HG03342 (cell line): ENCODE data around the gene MAMDC4.
"Not testable (repeated sequence)": the region's sequence is repeated elsewhere in the genome, so short reads cannot be mapped to it uniquely, and the experiment has no call there.

Source experiments
- ATAC-seq: cut with Tn5 transposase; IDR thresholded peaks from one replicate; pipeline ENCODE4 v1.9.1; 2021; ENCODE audit warnings: mild to moderate bottlenecking, moderate library complexity; ENCODE audit not compliant: unreplicated experiment

MAMDC4 gene

DNA sequence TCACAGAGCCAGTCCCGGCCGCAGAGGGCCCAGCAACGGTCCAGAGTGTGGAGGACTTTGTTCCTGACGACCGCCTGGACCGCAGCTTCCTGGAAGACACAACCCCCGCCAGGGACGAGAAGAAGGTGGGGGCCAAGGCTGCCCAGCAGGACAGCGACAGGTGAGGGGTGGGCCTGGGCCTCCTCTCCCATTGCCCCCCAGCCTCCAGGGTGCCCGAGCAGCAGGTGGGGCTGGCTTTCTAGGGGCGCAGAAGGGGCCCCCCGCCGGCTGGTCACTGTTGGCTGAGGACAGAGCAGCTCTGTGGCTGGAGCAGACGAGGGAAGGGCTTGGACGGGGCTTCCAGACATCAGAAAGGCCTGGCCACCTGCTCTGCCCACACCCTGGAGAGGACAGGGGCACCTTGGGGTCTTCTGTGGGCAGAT lies 14.3 kb upstream of the MAMDC4 start:
- not testable (repeated sequence) for ATAC-seq

DNA sequence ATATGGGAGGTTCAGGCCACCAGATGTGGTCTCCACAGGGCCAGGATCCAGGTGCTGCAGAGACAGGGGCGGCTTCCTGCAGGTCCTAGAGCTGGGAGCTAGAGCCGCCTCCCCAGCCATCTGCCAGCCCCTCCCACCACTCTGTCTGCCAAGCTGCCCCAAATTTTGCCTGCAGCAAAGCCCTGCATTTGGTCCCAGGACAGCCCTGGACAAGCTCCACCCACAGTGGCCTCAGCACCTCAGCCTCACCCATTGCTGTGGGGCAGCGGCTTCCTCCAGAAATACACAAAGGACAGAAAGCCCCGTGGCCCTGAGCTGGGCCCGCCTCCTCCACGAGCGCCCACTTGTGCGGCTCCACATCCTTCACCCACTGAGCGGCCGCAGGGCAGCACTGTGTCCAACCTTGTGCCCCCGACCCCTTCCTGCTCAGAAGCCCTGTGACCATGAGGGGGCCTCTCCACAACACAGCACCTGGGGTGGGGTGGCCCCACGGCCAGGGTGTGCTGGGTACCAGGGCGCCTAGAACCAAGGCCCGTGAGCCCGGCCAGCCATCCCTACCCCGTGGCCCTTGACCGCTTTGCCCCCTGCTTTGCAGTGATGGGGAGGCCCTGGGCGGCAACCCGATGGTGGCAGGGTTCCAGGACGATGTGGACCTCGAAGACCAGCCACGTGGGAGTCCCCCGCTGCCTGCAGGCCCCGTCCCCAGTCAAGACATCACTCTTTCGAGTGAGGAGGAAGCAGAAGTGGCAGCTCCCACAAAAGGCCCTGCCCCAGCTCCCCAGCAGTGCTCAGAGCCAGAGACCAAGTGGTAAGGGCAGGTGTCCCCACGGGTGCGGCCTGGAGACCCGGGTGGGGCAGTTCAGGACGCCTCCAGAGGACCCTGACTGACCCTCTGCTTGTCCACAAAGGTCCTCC lies 13.6 kb upstream of the MAMDC4 start:
- ATAC-seq = no peak

DNA sequence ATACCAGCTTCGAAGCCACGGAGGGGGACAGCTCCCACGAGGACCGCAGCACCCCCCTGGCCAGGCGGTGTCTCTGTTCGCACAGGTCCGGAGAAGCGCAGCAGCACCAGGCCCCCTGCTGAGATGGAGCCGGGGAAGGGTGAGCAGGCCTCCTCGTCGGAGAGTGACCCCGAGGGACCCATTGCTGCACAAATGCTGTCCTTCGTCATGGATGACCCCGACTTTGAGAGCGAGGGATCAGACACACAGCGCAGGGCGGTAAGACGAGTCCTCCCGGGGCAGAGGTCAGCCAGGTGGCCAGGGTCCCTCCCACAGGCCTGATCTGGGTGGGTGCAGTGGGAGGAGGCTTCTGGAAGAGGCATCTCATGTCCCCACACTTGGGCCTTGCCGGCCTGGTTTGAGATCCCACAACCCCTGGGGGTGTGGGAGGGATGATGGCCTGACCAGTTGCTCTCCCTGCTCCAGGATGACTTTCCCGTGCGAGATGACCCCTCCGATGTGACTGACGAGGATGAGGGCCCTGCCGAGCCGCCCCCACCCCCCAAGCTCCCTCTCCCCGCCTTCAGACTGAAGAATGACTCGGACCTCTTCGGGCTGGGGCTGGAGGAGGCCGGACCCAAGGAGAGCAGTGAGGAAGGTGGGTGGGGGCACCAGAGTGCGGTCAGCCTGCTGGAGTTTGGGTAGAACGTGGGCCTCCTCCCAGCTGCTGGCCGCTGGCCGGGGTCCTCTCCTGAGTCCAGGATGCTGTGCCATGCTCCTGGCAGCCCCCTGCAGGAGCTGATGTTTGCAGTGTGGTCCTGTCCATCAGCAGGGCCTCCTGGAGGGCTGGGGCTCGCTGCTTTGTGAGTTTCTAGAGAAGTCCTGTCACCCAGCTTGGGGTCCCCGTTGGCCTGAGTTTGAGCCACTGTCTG lies 12.7 kb upstream of the MAMDC4 start:
- ATAC-seq = no peak

DNA sequence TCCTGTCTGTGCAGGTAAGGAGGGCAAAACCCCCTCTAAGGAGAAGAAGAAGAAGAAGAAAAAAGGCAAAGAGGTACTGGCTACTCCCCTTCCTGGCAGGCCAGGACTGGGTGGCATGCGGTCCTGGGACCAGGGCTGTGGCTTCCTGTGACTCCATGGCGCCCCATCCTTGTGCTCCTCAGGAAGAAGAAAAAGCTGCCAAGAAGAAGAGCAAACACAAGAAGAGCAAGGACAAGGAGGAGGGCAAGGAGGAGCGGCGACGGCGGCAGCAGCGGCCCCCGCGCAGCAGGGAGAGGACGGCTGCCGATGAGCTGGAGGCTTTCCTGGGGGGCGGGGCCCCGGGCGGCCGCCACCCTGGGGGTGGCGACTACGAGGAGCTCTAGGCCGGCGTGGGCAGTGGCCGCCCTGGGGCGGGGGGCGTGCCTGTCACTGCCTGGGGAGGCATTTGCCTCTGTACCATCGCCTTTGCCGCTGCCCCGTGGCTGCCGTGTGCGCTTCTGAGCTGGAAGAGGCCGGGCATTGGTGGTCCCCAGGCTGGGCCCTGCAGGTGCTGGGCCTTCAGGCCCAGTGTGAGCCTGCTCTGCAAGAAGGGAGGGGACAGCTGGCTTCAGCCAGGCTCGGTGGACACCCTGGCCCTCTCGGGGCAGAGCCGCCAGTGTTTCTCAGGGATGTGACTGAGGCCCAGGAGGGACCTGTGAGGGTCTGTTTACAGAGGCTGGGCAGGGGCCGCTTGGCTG lies 11.8 kb upstream of the MAMDC4 start:
- no peak for ATAC-seq

DNA sequence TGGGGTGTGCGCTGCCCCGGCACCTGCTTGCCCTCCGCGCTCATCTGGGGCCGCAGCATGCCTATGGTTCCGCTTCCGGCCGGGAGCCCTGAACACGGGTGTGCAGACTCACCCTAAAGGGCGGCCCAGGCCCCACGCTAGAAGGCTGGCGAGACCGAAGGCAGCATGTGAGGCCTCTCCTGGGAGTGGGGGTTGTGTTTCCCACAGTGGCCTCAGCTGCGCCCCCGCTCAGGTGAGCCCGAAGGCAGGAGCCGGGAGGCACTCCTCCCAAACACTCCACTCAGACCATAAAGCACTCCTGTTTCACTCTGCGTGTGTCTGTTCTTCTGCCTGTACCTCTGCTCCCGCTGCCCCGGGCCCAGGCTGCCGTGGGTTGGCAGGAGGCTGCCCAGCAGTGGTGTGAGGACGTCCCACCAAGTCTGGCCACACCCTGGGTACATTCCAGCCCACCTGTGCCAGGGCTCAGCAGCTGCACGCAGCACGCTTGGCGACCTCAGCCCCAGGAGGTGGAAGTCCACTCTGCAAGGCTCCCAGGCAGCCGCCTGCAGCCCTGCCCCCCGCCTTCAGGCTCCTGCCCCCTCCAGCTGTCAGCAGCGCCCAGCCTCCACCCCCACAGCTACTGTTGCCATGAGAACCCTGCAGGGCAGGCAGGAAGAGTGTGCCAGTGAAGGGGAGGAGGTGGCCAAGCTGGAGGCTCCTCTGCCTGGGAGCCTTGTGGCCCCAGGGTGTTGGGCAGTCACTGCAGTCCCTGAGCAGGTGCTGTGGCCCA lies 11.1 kb upstream of the MAMDC4 start:
- ATAC-seq = no peak

DNA sequence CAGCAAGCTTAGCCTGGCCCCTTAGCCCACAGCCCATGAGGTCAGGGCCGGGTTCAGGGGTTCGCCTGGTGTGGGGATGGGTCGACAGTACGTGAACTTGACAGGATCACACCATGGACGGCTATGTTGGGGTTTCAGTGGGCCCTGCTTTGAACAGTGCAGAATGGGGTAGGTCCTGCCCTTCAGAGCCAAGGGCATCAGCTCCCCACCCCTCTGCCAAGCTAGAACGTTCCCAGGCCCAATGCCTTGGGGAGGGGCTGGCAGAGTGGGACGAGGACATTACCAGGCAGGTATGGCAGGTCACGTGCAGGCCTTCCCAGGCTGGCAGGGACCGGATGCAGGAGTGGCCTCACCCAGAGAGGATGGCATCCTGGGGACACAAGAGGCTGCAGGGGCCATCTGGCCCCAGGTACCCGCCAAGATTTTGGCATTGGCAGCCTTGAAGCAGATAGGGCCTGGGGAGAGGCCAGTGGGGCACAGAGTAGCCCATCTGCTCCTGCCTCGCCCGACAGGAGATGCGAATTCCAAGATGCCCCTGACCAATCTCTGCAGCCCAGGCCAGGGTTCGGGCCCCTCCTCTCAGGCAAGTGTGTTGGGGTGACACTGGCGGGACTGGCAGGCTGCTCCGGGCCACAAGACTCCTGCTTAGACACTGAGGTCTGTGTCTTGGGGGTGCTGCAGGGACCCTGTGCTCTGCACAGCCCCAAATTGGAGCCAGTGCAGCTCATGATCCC lies 10.3 kb upstream of the MAMDC4 start:
- not testable (repeated sequence) for ATAC-seq

DNA sequence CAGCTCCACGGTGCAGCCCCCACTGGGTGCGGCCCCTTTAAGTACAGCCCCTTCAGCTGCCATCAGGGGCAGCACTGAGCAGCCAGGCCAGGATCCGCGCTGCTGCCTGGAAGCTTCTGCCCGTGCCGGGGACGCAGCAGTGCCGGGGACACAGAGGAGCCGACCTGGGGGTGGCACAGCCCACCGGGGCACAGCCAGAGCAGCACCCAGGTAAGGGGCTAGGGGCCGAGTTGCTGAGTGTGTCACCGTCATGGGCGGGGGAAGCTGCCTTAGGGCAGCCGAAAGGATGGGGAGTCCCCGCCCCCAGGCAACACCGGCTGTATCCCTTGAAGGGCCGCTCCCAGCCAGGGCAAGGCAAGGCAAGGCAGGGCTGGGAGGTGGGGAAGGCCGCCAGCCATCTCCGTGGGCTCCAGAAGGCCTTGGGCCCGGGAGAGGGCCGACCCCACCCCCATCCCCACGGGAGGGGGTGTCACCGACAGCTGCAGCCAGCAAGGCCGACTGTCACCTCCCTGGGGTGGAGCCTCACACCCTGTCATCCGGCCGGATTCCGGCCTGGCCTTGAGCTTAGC lies 9.7 kb upstream of the MAMDC4 start, which contains the start of gene AJM1:
AJM1 (plus strand) TSS at position 99 of the 569 bp plus-strand sequence. CDS start 1,937 bp downstream, outside the sequence.
- ATAC-seq = peak; percentile 62

DNA sequence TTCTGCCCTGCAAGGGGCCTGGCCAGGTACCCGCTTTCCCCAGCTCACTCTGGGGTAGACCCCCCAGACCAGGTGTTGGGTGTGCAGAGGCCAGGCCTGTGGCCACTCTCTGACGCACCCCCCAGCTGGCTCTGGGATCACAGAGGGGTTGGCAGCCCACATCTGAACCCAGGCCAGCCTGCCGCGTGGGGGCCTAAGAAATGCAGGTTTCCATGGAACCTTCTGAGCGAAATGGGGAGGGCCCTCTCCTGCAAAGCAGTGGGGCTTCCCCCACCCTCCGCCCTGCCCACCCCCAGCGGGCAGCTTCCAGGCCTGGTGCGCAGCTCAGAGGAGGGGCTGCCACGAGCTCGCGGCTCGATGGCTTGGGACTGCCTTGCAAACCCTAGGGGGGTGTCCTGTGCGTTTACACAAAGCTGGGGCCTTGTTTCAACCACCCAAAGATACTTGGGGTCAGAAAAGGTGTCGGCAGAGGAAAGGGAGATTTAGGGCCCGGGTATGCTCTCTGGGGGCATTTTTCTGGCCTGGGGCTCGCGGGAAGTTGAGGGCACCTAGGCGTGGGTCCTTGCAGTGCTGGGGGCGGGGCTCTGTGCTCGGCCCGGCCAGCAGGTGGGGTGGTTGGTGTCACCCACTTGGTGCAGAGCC lies 8.9 kb upstream of the MAMDC4 start:
- ATAC-seq = not testable (repeated sequence)

DNA sequence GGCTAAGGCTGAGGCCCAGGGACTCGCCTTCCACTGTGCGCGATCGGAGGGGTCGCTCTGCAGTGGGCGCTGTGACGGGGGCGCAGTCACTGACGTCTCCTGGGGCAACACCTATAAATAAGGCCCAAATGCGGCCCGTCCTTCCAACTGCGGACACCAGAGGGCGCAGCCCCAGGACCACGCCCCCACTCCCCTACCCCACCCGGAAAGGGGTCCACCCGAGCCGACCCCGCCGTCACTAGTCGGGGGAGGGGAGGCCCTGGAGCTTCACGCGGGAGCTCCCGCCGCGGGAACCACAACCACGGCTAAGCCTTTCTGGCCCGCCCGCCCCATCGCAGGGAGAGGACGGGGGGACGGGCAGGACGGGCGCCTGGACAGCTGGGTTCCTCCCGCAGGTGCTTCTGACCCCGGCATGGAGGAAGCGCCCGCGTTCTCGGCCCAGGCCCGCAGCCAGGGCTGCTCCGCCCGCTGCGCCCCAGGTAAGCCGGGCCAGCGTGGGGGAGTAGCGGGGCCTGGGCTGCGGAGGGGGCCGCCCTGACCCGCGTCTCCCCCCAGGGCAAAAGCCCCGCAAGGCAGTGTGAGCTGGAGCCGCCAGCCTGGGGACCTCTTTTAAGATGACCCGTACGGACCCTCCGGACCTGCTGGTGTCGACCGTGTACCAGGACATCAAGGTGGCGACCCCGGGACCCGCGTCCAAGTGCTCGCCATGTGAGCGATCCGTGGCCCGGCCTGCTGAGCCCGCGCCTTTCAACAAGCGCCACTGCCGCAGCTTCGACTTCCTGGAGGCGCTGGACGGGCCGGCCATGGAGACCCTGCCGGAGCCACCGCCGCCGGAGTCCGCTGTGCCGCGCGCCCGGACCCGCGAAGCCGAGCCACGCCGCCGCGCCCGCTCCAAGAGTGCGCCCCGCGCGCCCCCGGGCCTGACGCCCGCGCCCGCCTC lies 8.1 kb upstream of the MAMDC4 start:
- not testable (repeated sequence) for ATAC-seq

DNA sequence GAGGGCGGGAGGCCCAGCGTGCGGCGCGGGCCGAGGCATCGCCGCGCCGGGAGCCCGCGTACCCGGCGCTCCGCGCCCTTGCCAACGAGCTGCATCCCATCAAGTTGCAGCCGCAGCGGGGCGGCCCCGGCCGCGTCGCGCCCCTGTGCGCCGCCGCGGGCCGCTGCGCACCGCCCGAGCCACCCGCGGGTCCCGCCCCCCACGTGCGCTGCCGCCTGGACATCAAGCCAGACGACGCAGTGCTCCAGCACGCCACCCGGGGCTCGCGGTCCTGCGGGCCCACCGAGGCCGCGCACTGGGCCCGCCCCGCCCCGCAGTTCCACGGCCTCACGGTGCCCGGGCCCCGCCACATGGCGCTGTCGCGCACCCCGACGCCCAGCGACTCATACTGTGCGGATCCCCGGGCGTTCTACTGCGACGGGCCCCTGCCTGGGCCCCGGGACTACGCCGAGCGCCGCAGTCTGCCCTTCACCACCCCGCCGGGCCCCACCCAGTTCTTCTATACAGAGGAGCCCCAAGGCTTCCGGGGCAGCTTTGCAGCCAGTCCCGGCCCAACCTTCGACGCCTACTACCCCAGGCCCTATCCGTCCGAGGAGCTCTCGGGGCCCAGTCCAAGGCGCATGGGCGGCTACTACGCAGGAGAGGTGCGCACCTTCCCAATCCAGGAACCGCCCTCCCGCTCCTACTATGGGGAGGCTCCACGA lies 7.2 kb upstream of the MAMDC4 start:
- ATAC-seq = no peak

DNA sequence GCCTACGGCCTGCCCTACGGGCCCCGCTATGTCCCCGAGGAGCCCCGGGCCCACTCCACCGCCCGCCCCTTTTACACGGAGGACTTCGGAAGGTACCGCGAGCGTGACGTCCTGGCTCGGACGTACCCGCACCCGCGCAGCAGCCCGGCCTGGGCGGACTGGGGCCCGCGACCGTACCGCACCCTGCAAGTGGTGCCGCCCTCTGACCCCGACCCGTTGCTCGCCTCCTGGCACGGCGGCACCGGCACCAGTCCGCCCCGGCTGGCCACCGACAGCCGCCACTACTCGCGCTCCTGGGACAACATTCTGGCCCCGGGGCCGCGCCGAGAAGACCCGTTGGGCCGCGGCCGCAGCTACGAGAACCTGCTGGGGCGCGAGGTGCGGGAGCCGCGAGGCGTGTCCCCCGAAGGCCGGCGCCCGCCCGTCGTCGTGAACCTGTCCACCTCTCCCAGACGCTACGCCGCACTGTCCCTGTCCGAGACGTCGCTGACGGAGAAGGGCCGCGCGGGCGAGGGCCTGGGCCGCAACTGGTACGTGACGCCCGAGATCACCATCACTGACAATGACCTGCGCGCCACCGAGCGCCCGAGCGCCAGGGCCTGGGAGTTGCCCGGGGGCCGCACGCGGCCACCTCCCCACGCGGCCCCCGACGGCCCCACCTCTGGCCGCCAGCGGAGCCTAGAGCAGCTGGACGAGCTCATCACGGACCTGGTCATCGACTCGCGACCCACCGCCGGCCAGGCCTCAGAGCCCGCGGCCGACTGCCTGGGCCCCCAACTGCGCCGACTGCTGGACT lies 6.5 kb upstream of the MAMDC4 start:
- ATAC-seq = no peak

DNA sequence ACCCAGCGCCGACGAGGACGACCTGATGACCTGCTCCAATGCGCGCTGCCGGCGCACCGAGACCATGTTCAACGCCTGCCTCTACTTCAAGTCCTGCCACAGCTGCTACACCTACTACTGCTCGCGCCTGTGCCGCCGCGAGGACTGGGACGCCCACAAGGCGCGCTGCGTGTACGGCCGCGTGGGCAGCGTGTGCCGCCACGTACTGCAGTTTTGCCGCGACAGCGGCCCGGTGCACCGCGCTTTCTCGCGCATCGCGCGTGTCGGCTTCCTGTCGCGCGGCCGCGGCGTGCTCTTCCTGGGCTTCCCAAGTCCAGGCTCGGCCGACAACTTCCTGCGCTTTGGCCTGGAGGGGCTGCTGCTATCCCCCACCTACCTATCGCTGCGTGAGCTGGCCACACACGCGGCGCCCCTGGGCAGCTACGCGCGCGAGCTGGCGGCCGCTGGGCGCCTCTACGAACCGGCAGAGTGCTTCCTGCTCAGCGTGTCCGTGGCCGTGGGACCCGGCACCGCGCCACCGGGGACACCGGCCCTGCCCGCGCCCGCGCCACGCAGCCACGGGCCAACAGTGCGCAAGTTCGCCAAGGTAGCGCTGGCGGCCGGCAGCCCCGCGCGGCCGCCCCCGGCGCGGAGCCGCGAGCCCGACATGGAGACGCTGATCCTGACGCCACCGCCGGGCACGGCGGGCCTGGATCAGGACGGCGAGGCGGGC lies 5.6 kb upstream of the MAMDC4 start:
- no peak for ATAC-seq

DNA sequence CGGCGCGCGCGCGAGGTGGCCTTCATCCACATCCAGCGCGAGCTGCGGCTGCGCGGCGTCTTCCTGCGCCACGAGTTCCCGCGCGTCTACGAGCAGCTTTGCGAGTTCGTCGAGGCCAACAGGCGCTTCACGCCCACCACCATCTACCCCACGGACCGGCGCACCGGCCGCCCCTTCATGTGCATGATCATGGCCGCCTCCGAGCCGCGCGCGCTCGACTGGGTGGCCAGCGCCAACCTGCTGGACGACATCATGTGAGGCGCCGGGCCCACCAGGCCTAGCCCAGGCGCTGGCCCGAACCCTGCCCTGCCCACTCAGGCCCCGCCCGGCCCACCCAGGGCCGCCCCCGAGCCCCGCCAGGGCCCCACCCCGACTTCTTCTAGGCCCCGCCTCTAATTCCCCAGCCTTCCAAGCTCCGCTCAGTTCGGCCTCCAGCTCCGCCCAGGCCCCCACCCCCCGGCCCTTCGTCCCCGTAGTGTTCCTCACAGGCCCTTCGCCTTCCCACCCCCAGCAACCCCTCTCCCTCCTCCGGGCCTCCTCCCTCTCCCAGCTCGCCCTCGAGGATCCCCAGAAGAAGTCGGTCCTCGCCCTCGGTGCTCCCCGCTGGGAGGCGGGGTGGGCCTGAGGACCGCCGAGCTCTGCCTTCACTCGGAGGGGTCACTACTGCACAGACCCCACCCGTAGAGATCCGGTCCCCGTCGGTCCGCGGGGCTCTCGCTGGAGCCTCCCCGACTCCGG lies 4.9 kb upstream of the MAMDC4 start:
- ATAC-seq = no peak

DNA sequence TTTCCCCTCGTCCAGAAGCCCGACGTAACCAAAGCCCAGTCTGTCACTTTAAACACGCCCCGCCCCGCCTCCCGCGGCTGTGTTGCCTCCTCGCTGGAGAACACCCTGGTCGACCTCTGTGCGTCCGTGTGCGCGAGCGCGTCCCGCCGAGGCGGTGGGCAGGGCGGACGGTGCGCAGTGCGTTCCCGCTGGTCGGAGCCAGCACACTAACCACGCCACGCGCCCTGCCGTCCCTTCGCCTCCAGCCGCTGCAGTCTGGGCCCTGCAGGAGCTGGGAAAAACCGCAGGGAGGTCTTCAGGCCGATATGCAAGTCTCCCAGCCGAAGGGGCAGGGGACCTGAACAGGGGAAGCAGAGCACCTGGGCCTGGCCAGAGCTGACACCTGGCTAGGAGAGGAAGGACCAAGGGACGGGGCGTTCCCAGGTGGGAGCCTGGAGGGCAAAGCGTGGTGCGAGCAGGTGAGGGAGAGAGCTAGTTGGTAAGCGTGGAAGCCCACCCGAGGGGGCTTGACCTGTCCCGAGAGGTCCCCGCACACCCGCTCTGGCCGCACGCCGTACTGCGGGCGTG lies 4.2 kb upstream of the MAMDC4 start:
- ATAC-seq = no peak
